ENCODE results near the gene CAMTA1. TPM values are rescaled to one million over a fixed set of nuclear protein-coding genes. Genes with fewer than 3 reads are reported as not detected.

Gene CAMTA1
- total and polyA plus RNA-seq, 9 of the 15 experiments (the other 6 are each of a cell fraction or from before 2014, with no cell fraction given), result 43.9 to 161 (median 65.9) TPM

DNA sequence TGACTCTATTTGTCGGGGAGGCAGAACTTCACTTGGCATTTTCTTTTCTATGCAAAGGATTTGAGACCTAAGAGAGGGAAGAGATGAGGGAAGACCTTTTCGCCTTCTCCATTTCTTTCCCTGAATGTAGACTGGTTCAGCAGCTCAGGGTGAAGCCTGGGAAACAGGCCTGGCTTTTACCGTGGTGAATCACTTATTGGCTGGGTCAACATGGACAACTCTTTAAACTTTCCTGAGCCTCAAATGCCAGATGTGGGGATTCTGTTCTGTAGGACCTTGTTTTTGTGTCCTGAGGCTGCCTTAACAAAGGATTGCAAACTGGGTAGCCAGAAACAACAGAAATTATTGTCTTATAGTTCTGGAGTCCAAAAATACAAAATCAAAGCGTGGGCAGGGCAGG lies 530.1 kb downstream of the CAMTA1 start (continued):
- TF ChIP-seq RCOR1 (IDR thresholded peaks at IDR 0.05; ENCODE audit: borderline replicate concordance in 1 of 2, low read depth in 2 of 2, low read length in 2 of 2), result no peak
- TF ChIP-seq, protein P1, sequence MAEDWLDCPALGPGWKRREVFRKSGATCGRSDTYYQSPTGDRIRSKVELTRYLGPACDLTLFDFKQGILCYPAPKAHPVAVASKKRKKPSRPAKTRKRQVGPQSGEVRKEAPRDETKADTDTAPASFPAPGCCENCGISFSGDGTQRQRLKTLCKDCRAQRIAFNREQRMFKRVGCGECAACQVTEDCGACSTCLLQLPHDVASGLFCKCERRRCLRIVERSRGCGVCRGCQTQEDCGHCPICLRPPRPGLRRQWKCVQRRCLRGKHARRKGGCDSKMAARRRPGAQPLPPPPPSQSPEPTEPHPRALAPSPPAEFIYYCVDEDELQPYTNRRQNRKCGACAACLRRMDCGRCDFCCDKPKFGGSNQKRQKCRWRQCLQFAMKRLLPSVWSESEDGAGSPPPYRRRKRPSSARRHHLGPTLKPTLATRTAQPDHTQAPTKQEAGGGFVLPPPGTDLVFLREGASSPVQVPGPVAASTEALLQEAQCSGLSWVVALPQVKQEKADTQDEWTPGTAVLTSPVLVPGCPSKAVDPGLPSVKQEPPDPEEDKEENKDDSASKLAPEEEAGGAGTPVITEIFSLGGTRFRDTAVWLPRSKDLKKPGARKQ (CRISPR knock-in tag; IDR thresholded peaks at IDR 0.05), result no peak

DNA sequence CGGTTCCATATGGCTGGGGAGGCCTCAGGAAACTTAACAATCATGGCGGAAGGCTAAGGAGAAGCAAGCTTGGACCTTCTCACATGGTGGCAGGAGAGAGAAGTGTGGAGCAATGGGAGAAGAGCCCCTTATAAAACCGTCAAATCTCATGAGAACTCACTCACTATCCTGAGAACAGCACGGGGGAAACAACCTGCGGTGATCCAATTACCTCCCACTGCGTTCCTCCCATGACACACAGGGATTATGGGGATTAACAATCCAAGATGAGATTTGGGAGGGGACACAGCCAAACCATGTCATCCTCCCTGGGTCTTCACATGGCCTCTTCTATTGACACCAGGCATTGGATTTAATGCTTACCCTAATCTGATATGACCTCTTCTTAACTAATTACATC lies 530.7 kb downstream of the CAMTA1 start:
- intact Hi-C loops (cut with micrococcal nuclease), result no loop called here
- Histone ChIP-seq H3K4me2 (ENCODE audit: insufficient read depth, low read length) (no peak overlapping the region), H3K4me1 (replicated peaks in 1 of 2; ENCODE audit: control insufficient read depth in 2 of 2, insufficient read depth in 2 of 2, low read length in 2 of 2) (no peaks in the 10 kb centered on the region), H3K27me3 (ENCODE audit: control insufficient read depth in 2 of 2, insufficient read depth in 2 of 2, low read length in 2 of 2) (peaks cover 0 to 4% of the 10 kb centered on the region in 2 experiments; a peak in 1 of 5 replicates), H4K20me1 (replicated peaks; ENCODE audit: control insufficient read depth, insufficient read depth, low read length) (no peaks in the 10 kb centered on the region; the same call in 1 of the 2 replicates), H3K4me3 (no peak overlapping the region), H2AFZ (ENCODE audit: low read depth, low read length) (no peak overlapping the region), H3K36me3 (ENCODE audit: control insufficient read depth, insufficient read depth, low read length) (no peaks in the 10 kb centered on the region), H3K9me3 (replicated peaks; ENCODE audit: control insufficient read depth, insufficient read depth, low read depth, low read length) (no peaks in the 10 kb centered on the region), H3K79me2 (ENCODE audit: control insufficient read depth, insufficient read depth, low read length) (no peaks in the 10 kb centered on the region), H3K27ac (ENCODE audit: extremely low read depth, low read depth, low read length) (no peak overlapping the region), H3K9ac (ENCODE audit: insufficient read depth in 1 of 2, low read depth in 2 of 2, low read length in 2 of 2) (no peak overlapping the region), H3K9me1 (ENCODE audit: control insufficient read depth, insufficient read depth, low read length) (peaks cover 4% of the 10 kb centered on the region)
- DNase-seq (ENCODE audit: extremely low read depth in 1 of 4, low spot score in 3 of 4) (no peak), ATAC-seq (no peak), FAIRE-seq (no peak)
- WGBS (ENCODE audit: insufficient coverage, low coverage, missing lambda C conversion rate), result 1% methylated on average over 6 of the region's 6 CpGs
- CTCF ChIA-PET (ENCODE audit: low intra/inter-chr PET ratio), result no interaction called here
- in situ Hi-C loops (cut with MboI), result no loop called here
- no TSS peak for BruUV-seq (replicated peaks)
- POLR2A ChIA-PET, result no interaction called here
- TF ChIP-seq, protein P2, sequence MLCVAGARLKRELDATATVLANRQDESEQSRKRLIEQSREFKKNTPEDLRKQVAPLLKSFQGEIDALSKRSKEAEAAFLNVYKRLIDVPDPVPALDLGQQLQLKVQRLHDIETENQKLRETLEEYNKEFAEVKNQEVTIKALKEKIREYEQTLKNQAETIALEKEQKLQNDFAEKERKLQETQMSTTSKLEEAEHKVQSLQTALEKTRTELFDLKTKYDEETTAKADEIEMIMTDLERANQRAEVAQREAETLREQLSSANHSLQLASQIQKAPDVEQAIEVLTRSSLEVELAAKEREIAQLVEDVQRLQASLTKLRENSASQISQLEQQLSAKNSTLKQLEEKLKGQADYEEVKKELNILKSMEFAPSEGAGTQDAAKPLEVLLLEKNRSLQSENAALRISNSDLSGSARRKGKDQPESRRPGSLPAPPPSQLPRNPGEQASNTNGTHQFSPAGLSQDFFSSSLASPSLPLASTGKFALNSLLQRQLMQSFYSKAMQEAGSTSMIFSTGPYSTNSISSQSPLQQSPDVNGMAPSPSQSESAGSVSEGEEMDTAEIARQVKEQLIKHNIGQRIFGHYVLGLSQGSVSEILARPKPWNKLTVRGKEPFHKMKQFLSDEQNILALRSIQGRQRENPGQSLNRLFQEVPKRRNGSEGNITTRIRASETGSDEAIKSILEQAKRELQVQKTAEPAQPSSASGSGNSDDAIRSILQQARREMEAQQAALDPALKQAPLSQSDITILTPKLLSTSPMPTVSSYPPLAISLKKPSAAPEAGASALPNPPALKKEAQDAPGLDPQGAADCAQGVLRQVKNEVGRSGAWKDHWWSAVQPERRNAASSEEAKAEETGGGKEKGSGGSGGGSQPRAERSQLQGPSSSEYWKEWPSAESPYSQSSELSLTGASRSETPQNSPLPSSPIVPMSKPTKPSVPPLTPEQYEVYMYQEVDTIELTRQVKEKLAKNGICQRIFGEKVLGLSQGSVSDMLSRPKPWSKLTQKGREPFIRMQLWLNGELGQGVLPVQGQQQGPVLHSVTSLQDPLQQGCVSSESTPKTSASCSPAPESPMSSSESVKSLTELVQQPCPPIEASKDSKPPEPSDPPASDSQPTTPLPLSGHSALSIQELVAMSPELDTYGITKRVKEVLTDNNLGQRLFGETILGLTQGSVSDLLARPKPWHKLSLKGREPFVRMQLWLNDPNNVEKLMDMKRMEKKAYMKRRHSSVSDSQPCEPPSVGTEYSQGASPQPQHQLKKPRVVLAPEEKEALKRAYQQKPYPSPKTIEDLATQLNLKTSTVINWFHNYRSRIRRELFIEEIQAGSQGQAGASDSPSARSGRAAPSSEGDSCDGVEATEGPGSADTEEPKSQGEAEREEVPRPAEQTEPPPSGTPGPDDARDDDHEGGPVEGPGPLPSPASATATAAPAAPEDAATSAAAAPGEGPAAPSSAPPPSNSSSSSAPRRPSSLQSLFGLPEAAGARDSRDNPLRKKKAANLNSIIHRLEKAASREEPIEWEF (CRISPR knock-in tag; IDR thresholded peaks at IDR 0.05), result no peak
- TF ChIP-seq POLR2H (tag; IDR thresholded peaks at IDR 0.05; ENCODE audit: low read depth) (no peak), ZSCAN32 (CRISPR knock-in tag; IDR thresholded peaks at IDR 0.05) (no peak), CHCHD3 (CRISPR knock-in tag; IDR thresholded peaks at IDR 0.05) (no peak), NR4A1 (CRISPR knock-in tag; IDR thresholded peaks at IDR 0.05) (no peak), NR4A1 (tag; IDR thresholded peaks at IDR 0.05) (no peak), HOXB6 (CRISPR knock-in tag; IDR thresholded peaks at IDR 0.05; ENCODE audit: borderline replicate concordance) (no peak), LCOR (CRISPR knock-in tag; IDR thresholded peaks at IDR 0.05) (no peak), KLF16 (IDR thresholded peaks at IDR 0.05) (no peak), ZNF408 (CRISPR knock-in tag; IDR thresholded peaks at IDR 0.05; ENCODE audit: low read depth) (no peak), ZFPM2 (CRISPR knock-in tag; IDR thresholded peaks at IDR 0.05) (no peak)
- TF ChIP-seq, protein P3, sequence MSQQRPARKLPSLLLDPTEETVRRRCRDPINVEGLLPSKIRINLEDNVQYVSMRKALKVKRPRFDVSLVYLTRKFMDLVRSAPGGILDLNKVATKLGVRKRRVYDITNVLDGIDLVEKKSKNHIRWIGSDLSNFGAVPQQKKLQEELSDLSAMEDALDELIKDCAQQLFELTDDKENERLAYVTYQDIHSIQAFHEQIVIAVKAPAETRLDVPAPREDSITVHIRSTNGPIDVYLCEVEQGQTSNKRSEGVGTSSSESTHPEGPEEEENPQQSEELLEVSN (IDR thresholded peaks at IDR 0.05; ENCODE audit: borderline replicate concordance in 1 of 2, extremely low read depth in 1 of 2, insufficient read depth in 1 of 2, insufficient read length in 1 of 2, low read depth in 1 of 2, low read length in 1 of 2, poor library complexity in 1 of 2, severe bottlenecking in 1 of 2), result no peak
